Peyer's patch (tissue), 4 donors: ENCODE results near the gene DCLRE1C.

Experiments used
- CTCF ChIP-seq, 6 experiments: fragments of 450-650 bp in 4 of 6; fragments of 200-600 bp in 2 of 6; sonication (generic) in 1 of 6; IDR thresholded peaks; one replicate each; pipeline ENCODE4 v1.5.1; 2017 to 2019; ENCODE audit warnings: antibody characterized with exemption in 6 of 6, mild to moderate bottlenecking in 3 of 6, moderate library complexity in 1 of 6
- POLR2A ChIP-seq, 2 donors: fragments of 450-650 bp; IDR thresholded peaks; one replicate each; pipeline ENCODE4 v1.5.1; 2017; ENCODE audit warnings: antibody characterized with exemption in 2 of 2, mild to moderate bottlenecking in 2 of 2, moderate library complexity in 2 of 2

DNA sequence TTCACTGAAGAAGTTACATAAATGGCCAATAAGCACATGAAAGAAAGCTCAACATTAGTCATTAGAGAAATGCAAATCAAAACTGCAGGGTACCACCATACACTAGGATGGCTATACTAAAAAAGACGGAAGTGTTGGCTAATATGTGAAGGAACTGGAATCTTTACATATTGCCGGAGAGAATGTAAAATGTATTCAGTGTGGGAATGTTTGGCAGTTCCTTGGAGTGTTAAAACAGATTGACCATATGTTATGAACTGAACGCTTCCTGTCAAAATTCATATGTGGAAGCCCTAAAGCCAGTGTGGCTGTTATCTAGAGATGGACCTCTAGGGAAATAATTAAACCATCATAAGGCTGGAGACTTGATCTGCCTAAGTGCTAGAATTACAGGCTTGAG is 42.1 kb downstream of the DCLRE1C start:
- TF ChIP-seq CTCF (IDR thresholded peaks at IDR 0.05) (no peak), POLR2A (IDR thresholded peaks at IDR 0.05) (no peak)
